Middle frontal gyrus (tissue), 1 donor: Measurements from ENCODE around the gene RXFP1.

Experiments used
- DNase-seq: peaks from one replicate; pipeline ENCODE4 v3.0.0-alpha.2; 2015; ENCODE audit warnings: low spot score; ENCODE audit errors: extremely low spot score

The RXFP1 gene

DNA sequence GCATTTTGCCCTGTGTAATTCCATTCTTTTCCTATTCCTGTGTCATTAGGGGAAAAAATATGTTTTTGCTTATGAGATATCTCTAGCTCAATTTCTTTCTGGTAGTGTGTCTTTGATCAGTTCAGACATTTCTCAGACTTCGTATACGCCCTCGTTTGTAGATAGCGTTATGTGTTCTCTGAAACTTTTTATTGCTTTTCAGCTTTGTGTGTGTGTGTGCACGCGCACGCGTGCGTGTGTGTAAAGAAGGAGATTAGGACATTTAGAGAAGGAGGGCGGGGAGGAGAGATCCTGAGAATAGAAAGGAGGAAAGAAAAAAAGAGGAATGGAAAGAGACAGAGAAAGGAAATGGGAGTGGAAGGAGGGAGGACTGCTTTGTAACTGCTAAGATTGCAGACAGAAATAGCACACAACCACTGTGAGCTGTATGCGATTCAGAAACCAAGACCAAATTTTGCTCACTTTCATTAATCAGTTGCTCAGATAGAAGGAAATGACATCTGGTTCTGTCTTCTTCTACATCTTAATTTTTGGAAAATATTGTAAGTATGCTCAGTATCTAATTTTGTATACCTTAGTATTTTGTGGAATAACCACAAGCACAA is at the start of gene RXFP1:
RXFP1 (plus strand) TSS at position 399 of the 605 bp plus-strand sequence; CDS start at position 494, 95 bp downstream.
- DNase-seq = no peak

DNA sequence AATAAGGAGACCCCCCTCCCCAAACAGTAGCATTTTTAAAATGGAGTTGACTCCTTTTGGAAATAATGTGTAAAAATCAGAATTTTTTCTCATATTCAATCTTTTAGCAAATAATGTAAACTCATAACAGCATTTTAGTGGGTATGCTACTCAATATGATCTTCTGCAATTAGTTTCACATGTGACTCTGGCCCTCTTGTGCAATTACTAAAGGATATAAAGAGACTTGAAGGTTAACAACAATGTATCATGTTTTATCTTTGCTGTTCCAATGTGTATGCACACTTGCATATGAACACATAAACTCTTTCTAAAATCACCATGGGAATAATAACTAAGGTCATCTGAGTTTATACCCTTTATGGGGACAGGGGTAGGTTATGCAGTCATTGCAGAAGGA is 39.9 kb upstream of the RXFP1 start:
- DNase-seq = no peak

GRCh38 chr4:158484173-158484885 is 37.4 kb upstream of the RXFP1 start:
- no peak for DNase-seq

GRCh38 chr4:158490629-158491028 is 31.1 kb upstream of the RXFP1 start:
- DNase-seq = no peak

DNA sequence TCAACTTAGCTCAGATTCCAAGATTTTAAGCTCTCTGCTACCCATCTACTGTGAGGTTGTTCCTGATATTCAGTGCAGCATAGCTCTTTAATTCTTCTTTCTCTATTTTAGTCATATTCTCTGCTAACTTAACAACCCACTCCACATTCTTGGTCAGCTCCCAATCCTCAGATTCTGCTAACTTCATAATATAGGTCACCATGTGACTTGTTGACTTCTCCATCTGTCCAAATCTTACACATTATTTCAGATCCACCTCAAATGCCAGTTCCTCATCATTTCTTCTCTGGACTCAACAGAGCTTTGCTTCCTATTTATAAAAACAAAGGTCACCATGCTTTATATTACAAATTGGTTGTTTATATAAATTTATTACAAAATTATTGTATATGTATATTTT is 29.3 kb upstream of the RXFP1 start:
- no peak for DNase-seq

DNA sequence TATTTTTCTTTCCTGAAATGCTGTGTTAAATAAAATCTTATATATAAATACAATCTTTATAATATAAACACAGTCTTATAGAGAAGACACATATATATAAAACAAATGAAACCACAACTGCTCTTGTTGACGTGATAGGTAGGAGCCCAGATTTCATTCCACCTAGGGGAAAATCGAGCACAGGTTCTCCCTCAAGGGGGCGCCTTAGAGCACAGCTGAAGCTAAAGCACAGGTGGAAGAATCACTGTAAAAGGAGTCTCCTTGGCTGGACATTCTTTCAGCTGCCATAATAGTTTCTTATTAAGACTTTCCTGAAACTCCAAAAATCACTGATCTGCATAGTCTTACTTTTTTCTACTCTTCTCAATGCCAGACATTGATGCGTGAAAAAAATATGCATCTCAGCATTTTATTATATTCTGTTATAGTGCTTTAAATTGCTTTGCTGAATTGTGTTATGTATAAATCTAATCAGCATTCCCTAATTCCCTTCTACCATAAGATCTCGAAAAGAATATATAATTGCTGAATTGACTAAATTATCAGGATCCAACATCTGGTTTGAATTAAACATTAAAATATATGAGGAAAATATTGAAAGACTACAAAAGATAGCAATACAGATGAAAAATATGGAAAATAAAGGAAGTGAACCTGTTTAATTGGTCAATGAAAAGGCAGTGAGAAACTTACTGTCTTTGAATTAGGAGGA is 25.5 kb upstream of the RXFP1 start:
- DNase-seq = no peak

DNA sequence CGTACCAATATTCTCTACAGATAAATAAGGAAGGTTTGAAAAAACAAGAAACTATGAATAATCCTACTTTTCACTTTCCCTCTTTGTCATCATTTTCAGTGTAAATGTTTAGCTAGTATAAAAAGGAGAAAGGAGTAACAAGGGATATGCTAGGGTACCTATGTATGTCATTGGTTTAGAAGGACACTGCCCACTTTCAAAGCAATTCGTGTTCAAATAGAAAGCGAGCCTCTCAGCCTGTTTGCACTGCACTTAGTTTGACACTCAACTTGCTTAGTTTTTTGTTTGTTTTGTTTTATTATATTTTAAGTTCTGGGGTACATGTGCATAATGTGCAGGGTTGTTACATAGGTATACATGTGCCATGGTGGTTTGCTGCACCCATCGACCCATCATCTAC is 21.6 kb upstream of the RXFP1 start:
- DNase-seq = no peak

DNA sequence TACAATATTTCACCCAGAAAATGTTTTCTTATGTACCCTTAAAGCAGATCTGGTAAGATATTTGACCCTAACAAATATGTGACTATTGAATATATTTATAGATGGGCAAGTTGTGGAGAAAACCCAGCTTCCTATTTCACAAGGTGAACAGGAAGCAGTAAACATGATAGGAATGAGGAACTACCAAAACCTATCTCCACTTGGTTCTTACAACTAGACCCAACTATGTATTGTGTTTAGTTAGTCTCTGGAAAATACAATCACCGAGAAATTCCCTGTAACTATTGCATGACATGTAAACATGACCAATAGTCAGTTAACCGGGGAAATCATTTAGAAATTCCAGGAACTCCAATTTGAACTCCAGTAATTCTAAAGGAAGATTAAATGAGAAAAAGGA is 8.4 kb upstream of the RXFP1 start:
- DNase-seq = peak; percentile 52

DNA sequence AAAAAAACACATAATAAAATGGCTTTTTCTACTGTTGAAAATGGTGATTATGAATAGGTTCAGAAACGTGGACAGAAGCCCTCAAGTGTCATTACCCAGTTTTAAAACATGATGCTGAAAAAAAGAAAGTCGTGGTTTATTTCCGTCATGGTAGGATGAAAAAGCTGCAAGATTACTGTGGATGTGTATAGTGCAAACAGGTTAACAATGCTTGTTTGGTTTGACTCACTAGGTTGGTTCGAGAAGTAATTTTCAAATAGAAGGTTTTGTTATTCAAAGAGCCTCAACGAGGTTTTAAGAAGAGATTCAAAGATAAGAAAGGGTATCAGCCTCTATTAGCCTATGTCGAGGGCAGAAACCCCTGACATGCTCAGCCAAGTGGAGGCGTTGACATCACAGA is 2.5 kb upstream of the RXFP1 start:
- DNase-seq = no peak

DNA sequence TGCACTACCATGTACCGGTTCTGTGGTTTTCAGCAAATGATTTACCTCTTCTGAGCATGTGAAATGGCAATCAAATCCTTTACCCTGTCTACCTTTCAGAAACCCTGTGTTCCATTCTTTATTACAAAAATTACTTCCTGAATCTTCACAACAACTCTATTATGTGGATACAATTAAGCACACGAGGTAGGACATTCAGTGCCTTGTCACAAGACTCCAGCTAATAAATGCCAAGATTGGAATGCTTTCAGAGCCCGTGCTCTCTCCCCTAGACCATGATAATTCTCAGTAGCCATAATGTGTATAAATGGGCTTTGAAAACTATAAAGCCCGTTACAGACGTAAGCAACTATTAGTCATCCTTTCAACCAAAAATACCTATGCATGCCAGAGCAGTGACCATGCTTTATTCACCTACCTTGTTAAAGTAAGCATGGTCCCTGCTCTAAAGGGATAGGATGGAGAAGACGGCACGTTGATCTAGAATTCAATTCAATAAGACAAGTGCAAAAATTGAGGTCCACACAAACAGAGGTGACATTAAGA is 2.4 kb downstream of the RXFP1 start:
- no peak for DNase-seq

GRCh38 chr4:158527516-158527915 is 5.8 kb downstream of the RXFP1 start:
- no peak for DNase-seq

DNA sequence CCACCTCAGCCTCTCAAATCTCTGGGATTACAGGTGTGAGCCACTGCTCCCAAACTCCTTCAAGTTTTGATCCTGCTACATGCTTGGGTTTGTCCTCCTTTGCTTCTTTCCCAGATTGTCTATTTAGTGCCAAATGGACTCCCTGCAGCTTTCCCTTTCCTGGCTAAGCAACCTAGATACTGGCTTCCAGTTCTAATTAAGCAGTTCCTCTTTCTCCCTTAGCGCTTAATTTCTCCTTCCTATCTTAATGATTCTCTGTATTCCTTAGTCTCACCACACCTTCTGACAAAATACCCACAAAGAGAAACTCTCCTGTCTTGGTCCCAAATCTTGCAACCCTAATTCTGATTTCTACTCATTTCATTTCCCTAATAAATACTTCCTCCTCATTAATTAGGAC is 7.8 kb downstream of the RXFP1 start:
- no peak for DNase-seq

- DNase-seq = no peak
These were observed 8.7 kb downstream of the RXFP1 start for GRCh38 chr4:158530381-158530780.

DNA sequence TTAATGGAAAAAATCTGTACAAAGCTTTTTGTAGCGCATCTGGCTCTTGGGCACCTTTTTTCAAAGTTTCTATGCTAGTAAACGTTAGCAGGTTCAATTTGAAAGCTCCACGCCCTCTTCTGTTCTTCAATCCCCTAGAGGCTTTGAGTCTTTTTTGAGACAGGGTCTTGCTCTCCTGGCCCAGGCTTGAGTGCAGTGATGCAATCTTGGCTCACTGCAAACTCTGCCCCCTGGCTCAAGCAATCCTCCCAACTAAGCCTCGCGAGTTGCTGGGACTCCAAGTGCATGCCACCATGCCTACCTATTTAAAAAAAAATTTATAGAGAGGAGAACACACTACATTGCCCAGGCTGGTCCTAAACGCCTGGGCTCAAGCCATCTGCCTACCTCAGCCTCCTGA is 9.2 kb downstream of the RXFP1 start:
- DNase-seq = no peak

DNA sequence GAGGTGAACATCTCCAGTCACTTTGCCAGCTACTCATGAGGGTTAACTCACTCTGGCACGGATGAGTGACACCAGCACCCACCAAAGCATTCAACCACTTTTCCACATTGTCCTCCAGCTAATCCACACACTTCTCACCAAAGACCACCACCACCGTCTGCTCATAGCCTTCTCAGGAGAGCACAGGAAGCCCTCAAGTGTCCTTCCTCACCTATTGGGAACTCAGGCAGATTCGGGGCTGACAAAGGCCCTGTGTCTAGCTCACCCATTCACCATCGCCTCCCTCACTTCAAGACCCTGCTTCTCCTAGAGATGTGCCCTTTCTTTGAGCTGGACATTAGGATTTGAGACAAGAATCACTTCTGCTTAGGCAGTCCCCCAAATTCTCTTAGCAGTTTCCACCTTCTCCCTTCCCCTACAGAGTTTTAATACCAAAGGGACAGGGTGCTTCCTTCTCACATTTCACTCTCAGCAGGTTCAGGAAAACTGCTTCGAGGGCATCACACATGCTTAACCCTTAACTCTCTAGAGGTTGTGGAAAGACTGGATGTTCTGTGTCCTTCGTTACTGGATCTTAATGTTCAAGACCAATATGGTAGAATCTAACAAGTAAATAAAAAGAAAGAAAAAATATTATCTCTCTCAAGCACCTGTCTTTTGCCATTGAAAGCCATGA is 11.0 kb downstream of the RXFP1 start:
- DNase-seq = no peak

- no peak for DNase-seq
These were observed 13.0 kb downstream of the RXFP1 start for GRCh38 chr4:158534727-158535126.

DNA sequence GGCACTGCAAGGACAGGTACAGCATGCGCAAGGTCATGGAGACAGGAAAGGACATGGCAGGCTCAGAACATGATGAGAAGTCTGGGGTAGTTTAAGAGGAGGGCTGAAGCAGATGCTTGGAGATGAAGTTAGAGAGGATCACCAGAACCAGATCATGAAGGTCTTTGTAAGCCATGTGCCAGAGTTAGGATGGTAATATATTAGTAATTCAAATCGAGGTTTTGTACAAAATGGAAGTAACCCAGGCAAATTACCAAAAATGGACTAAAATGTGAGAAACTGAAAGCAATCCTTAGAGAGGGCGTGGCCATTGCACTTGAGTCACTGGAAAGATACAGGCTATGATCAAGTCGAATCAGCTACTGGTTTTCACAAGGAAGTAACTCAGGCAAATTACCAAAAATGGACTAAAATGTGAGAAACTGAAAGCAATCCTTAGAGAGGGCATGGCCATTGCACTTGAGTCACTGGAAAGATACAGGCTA is 13.5 kb downstream of the RXFP1 start:
- no peak for DNase-seq

DNA sequence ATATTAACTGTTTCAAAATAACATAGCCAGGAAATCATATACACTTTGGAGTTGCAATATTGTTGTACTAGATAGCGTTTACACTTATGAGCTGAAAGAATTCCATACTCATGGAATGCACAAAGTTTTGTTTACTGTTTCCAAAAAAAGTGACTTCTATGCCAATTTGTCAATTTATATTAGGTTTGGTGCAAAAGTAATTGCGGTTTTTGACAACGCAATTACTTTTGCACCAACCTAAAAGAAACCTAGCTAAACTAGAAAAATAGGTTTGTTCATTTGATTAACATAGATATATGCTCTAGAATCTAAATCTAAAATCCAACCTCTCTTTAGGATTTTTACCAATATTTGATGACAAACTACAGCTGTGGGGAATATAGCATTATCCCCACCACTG is 15.2 kb downstream of the RXFP1 start:
- no peak for DNase-seq

DNA sequence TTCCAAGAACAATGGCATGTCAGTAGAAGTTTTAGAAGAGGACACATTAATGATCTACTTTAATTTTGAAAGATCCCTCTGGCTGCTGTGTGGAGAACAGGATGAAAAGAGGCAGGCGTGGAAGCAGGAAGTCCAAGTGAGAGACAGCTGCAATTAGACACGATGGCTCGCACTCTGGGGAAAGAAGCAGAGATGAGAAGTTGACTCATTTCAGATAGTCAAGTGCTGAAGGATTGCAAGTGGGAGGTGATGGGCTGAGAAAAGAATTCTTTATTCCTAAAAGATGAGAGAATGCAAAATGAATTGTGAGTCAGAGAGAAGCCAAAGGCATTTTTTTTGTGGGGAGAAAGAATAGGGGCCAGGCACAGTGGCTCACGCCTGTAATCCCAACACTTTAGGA is 16.5 kb downstream of the RXFP1 start:
- peak; percentile 59 for DNase-seq

- DNase-seq = no peak
These were observed 17.2 kb downstream of the RXFP1 start for GRCh38 chr4:158538911-158539310.

DNA sequence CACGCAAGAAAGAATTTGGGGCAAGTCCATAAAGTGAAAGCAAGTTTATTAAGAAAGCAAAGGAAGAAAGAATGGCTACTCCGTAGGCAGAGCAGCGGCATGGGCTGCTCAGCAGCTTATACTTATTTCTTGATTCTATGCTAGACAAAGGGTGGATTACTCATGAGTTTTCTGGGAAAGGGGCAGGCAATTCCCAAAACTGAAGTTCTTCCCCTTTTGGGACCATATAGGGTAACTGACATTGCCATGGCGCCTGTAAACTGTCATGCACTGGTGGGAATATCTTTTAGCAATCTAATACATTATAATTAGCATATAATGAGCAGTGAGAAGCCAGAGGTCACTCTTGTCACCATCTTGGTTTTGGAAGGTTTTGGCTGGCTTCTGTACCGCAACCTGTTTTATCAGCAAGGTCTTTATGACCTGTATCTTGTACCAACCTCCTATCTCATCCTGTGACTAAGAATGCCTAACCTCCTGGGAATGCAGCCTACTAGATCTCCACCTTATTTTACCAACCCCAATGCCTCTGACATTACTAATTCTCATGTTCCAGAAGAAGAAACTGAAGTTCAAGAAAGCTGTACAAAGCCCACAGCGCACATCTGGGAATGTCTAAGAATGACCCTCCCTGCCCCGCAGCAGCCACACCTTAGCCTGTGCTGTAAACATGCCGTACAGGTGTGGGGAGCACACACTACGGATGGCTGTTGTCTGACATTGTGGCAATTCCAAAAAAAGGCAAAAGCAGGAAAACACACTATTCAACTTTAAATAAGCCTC is 18.6 kb downstream of the RXFP1 start:
- DNase-seq = no peak
